ENCODE results near the gene CADPS2. TPM values are rescaled to one million over a fixed set of nuclear protein-coding genes. Genes with fewer than 3 reads are reported as not detected.
A peak's percentile ranks its signal among the peaks of the same experiment; 100 is the strongest.

The CADPS2 gene
- total and polyA plus RNA-seq, 5 donors from 2014 or later: 0.07 TPM; not detected in 4

GRCh38 chr7:122543891-122544290, 342.4 kb downstream of the CADPS2 start:
- Mint-ChIP-seq H3K36me3 (no peaks in the 10 kb centered on the region), H3K9me3 (peaks cover 0 to 11% (median 2%) of the 10 kb centered on the region in 7 donors), H3K4me3 (no peak overlapping the region), H3K4me1 (no peaks in the 10 kb centered on the region), H3K27me3 (no peaks in the 10 kb centered on the region), H3K27ac (no peak overlapping the region)
- Histone ChIP-seq H3K4me3 (ENCODE audit: low read depth, low read length) (no peak overlapping the region), H3K9me3 (ENCODE audit: control insufficient read depth in 2 of 2, low read length in 2 of 2) (no peaks in the 10 kb centered on the region), H3K27ac (ENCODE audit: insufficient read depth, low read length, poor library complexity, severe bottlenecking) (no peak overlapping the region), H3K4me1 (ENCODE audit: control insufficient read depth, insufficient read depth, low read length, poor library complexity, severe bottlenecking) (no peaks in the 10 kb centered on the region), H3K36me3 (ENCODE audit: control insufficient read depth, insufficient read depth, low read length) (no peaks in the 10 kb centered on the region), H3K27me3 (ENCODE audit: control insufficient read depth, insufficient read depth, low read length) (no peaks in the 10 kb centered on the region)
- no peak for ATAC-seq (ENCODE audit: low read depth in 2 of 2)
- DNase-seq: no peak

DNA sequence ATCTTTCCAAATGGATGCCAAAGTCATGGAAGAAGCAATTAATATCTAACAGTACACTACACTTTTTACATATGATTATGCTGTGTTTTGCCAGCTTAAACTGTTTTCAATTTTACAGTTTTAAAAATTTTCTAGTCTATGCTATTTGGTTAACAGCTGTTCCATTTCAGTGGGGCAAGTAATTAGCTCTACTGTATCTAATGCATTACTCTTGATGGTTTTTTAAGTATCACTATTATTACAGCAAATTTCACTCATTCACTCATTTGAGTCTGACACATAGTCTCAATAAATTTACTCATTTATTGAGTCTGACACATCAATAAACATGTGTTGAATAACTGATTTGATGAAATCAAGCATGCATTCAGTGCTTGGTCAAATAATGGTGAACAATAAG, 343.1 kb downstream of the CADPS2 start:
- Histone ChIP-seq H3K4me3 (ENCODE audit: low read depth, low read length) (no peak overlapping the region), H3K27ac (ENCODE audit: insufficient read depth, low read length, poor library complexity, severe bottlenecking) (no peak overlapping the region), H3K4me1 (ENCODE audit: control insufficient read depth, insufficient read depth, low read length, poor library complexity, severe bottlenecking) (no peaks in the 10 kb centered on the region), H3K27me3 (ENCODE audit: control insufficient read depth, insufficient read depth, low read length) (no peaks in the 10 kb centered on the region), H3K36me3 (ENCODE audit: control insufficient read depth, insufficient read depth, low read length) (no peaks in the 10 kb centered on the region), H3K9me3 (ENCODE audit: control insufficient read depth in 2 of 2, low read length in 2 of 2) (no peaks in the 10 kb centered on the region)
- no peaks in the 10 kb centered on the region for H3K27me3 Mint-ChIP-seq
- DNase-seq: no peak
- H3K36me3 Mint-ChIP-seq: no peaks in the 10 kb centered on the region
- ATAC-seq (ENCODE audit: low read depth in 2 of 2): no peak
- no peak overlapping the region for H3K27ac Mint-ChIP-seq
- no peak overlapping the region for H3K4me3 Mint-ChIP-seq
- H3K4me1 Mint-ChIP-seq: no peaks in the 10 kb centered on the region
- peaks cover 0 to 11% (median 2%) of the 10 kb centered on the region in 7 donors for H3K9me3 Mint-ChIP-seq

DNA sequence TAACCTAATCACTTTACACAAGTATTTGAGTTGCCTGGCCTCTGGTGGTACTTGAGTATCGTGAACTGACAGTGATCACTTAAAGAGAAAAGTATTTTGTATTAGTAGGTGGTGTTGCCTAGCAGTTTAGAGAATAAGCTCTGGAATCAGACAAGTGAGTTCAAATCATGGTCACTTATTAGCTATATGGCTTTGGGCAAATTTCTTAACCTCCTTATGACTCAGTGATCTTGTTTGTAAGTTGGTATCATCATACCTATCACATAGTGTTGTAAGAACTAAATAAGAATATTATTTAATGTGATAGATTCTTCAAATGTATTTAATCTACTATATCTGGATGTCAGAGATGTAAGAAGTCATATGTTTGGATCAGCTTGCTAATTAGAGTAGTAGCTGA, 351.2 kb downstream of the CADPS2 start:
- Mint-ChIP-seq H3K4me3 (no peak overlapping the region), H3K9me3 (peaks cover 0 to 5% (median 0%) of the 10 kb centered on the region in 7 donors), H3K4me1 (no peaks in the 10 kb centered on the region), H3K36me3 (no peaks in the 10 kb centered on the region), H3K27me3 (no peaks in the 10 kb centered on the region), H3K27ac (no peak overlapping the region)
- DNase-seq: no peak
- no peak overlapping the region for H3K4me3 ChIP-seq (ENCODE audit: low read depth, low read length)
- no peak for ATAC-seq (ENCODE audit: low read depth in 2 of 2)
- H3K27me3 ChIP-seq (ENCODE audit: control insufficient read depth, insufficient read depth, low read length): no peaks in the 10 kb centered on the region
- H3K36me3 ChIP-seq (ENCODE audit: control insufficient read depth, insufficient read depth, low read length): no peaks in the 10 kb centered on the region
- H3K4me1 ChIP-seq (ENCODE audit: control insufficient read depth, insufficient read depth, low read length, poor library complexity, severe bottlenecking): no peaks in the 10 kb centered on the region
- no peak overlapping the region for H3K27ac ChIP-seq (ENCODE audit: insufficient read depth, low read length, poor library complexity, severe bottlenecking)
- no peaks in the 10 kb centered on the region for H3K9me3 ChIP-seq (ENCODE audit: control insufficient read depth in 2 of 2, low read length in 2 of 2)

GRCh38 chr7:122532406-122533269, 353.6 kb downstream of the CADPS2 start:
- no peak overlapping the region for H3K27ac ChIP-seq (ENCODE audit: insufficient read depth, low read length, poor library complexity, severe bottlenecking)
- H3K9me3 ChIP-seq (ENCODE audit: control insufficient read depth in 2 of 2, low read length in 2 of 2): no peaks in the 10 kb centered on the region
- H3K4me3 Mint-ChIP-seq: no peak overlapping the region
- H3K9me3 Mint-ChIP-seq: peaks cover 0 to 4% (median 0%) of the 10 kb centered on the region in 7 donors
- peak in 1 of 3 donors; percentile 0 for DNase-seq
- H3K4me1 Mint-ChIP-seq: no peaks in the 10 kb centered on the region
- H3K27ac Mint-ChIP-seq: no peak overlapping the region
- H3K27me3 ChIP-seq (ENCODE audit: control insufficient read depth, insufficient read depth, low read length): no peaks in the 10 kb centered on the region
- no peaks in the 10 kb centered on the region for H3K4me1 ChIP-seq (ENCODE audit: control insufficient read depth, insufficient read depth, low read length, poor library complexity, severe bottlenecking)
- no peaks in the 10 kb centered on the region for H3K27me3 Mint-ChIP-seq
- H3K36me3 Mint-ChIP-seq: no peaks in the 10 kb centered on the region
- no peaks in the 10 kb centered on the region for H3K36me3 ChIP-seq (ENCODE audit: control insufficient read depth, insufficient read depth, low read length)
- no peak for ATAC-seq (ENCODE audit: low read depth in 2 of 2)
- no peak overlapping the region for H3K4me3 ChIP-seq (ENCODE audit: low read depth, low read length)

DNA sequence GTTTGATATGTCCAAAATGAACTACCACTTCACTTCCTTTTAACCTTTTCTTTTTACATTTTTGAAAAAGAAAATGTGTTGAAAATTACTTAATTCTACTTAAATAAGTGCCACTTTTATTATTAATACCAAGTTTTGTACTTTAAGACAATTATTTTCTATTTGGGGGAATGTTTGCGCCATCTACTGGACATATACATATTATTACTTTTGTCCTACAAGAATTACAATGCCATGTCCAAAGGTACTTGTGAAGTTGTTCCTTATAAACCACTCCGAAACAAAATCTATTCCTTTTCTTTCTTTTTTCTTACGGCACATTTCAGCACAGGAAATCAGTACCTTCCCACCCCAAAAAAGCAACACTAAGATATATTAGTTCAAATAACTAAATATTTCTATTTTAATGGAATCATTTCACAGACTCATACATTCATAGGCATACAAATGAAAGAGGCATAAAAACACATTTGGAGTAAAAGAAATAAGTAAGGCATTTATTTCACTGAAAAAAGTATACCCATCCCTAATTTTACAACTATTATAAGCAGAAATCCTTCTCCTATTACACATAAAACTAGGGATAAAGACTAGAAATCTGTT, 357.3 kb downstream of the CADPS2 start:
- no peak for ATAC-seq (ENCODE audit: low read depth in 2 of 2)
- Mint-ChIP-seq H3K27ac (no peak overlapping the region), H3K9me3 (peaks cover 0 to 4% (median 0%) of the 10 kb centered on the region in 7 donors), H3K27me3 (no peaks in the 10 kb centered on the region), H3K36me3 (no peaks in the 10 kb centered on the region), H3K4me3 (no peak overlapping the region), H3K4me1 (no peaks in the 10 kb centered on the region)
- no peaks in the 10 kb centered on the region for H3K4me1 ChIP-seq (ENCODE audit: control insufficient read depth, insufficient read depth, low read length, poor library complexity, severe bottlenecking)
- no peaks in the 10 kb centered on the region for H3K27me3 ChIP-seq (ENCODE audit: control insufficient read depth, insufficient read depth, low read length)
- H3K27ac ChIP-seq (ENCODE audit: insufficient read depth, low read length, poor library complexity, severe bottlenecking): no peak overlapping the region
- no peaks in the 10 kb centered on the region for H3K9me3 ChIP-seq (ENCODE audit: control insufficient read depth in 2 of 2, low read length in 2 of 2)
- DNase-seq: peak in 1 of 3 donors; percentile 25
- no peaks in the 10 kb centered on the region for H3K36me3 ChIP-seq (ENCODE audit: control insufficient read depth, insufficient read depth, low read length)
- H3K4me3 ChIP-seq (ENCODE audit: low read depth, low read length): no peak overlapping the region

DNA sequence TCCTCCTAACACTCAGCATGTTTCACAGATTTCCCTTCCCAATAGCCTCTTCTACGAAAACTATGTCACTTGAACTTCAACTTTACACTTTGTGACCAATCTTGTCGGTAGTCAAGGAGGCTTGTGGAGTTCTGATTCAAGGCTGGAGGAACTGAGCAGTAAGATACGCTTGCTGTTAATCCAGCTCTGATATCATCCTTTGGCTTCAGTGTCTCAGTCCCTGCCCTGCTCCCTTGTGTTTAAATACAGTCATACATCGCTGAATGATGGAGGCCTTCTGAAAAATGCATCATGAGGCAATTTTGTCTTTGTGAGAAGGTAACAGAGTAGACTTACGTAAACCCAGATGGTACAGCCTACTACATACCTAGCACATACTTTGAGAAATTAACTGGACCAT, 360.9 kb downstream of the CADPS2 start:
- H3K4me1 Mint-ChIP-seq: no peaks in the 10 kb centered on the region
- no peaks in the 10 kb centered on the region for H3K36me3 Mint-ChIP-seq
- no peaks in the 10 kb centered on the region for H3K9me3 ChIP-seq (ENCODE audit: control insufficient read depth in 2 of 2, low read length in 2 of 2)
- H3K27ac ChIP-seq (ENCODE audit: insufficient read depth, low read length, poor library complexity, severe bottlenecking): no peak overlapping the region
- no peaks in the 10 kb centered on the region for H3K36me3 ChIP-seq (ENCODE audit: control insufficient read depth, insufficient read depth, low read length)
- H3K27me3 Mint-ChIP-seq: no peaks in the 10 kb centered on the region
- H3K27me3 ChIP-seq (ENCODE audit: control insufficient read depth, insufficient read depth, low read length): no peaks in the 10 kb centered on the region
- peaks cover 0 to 4% (median 0%) of the 10 kb centered on the region in 7 donors for H3K9me3 Mint-ChIP-seq
- no peak overlapping the region for H3K4me3 Mint-ChIP-seq
- no peak for DNase-seq
- H3K4me1 ChIP-seq (ENCODE audit: control insufficient read depth, insufficient read depth, low read length, poor library complexity, severe bottlenecking): no peaks in the 10 kb centered on the region
- ATAC-seq (ENCODE audit: low read depth in 2 of 2): no peak
- H3K27ac Mint-ChIP-seq: no peak overlapping the region
- H3K4me3 ChIP-seq (ENCODE audit: low read depth, low read length): no peak overlapping the region

GRCh38 chr7:122521767-122522166, 364.5 kb downstream of the CADPS2 start:
- no peaks in the 10 kb centered on the region for H3K4me1 ChIP-seq (ENCODE audit: control insufficient read depth, insufficient read depth, low read length, poor library complexity, severe bottlenecking)
- no peaks in the 10 kb centered on the region for H3K9me3 ChIP-seq (ENCODE audit: control insufficient read depth in 2 of 2, low read length in 2 of 2)
- H3K36me3 Mint-ChIP-seq: no peaks in the 10 kb centered on the region
- H3K9me3 Mint-ChIP-seq: peaks cover 0 to 4% (median 0%) of the 10 kb centered on the region in 7 donors
- H3K27ac Mint-ChIP-seq: no peak overlapping the region
- H3K36me3 ChIP-seq (ENCODE audit: control insufficient read depth, insufficient read depth, low read length): no peaks in the 10 kb centered on the region
- H3K4me3 ChIP-seq (ENCODE audit: low read depth, low read length): no peak overlapping the region
- no peak overlapping the region for H3K4me3 Mint-ChIP-seq
- ATAC-seq (ENCODE audit: low read depth in 2 of 2) (no peak), DNase-seq (no peak)
- no peaks in the 10 kb centered on the region for H3K4me1 Mint-ChIP-seq
- no peaks in the 10 kb centered on the region for H3K27me3 ChIP-seq (ENCODE audit: control insufficient read depth, insufficient read depth, low read length)
- H3K27me3 Mint-ChIP-seq: no peaks in the 10 kb centered on the region
- no peak overlapping the region for H3K27ac ChIP-seq (ENCODE audit: insufficient read depth, low read length, poor library complexity, severe bottlenecking)

All from CD4-positive, CD25-positive, alpha-beta regulatory T cell (primary cell).